Endodermal cell (in vitro differentiated cells): ENCODE measurements around the gene C1orf21. TPM values are rescaled to one million over a fixed set of nuclear protein-coding genes. Genes with fewer than 3 reads are reported as not detected.

Experiments used
- DNase-seq: peaks from one replicate; pipeline ENCODE4 v3.0.0-alpha.2; 2017
- H3K27ac ChIP-seq: 2 replicates; pipeline ENCODE4 v1.5.1; 2013; ENCODE audit warnings: mild to moderate bottlenecking, low read depth, low read length, moderate library complexity
- H3K27me3 ChIP-seq: 2 replicates; pipeline ENCODE4 v1.6.1; 2013; ENCODE audit warnings: mild to moderate bottlenecking, low read length, moderate library complexity; ENCODE audit not compliant: insufficient read depth, control insufficient read depth, poor library complexity, severe bottlenecking
- H3K36me3 ChIP-seq: 2 replicates; pipeline ENCODE4 v1.7.0; 2013; ENCODE audit warnings: mild to moderate bottlenecking, low read length, moderate library complexity; ENCODE audit not compliant: control insufficient read depth, insufficient read depth
- H3K4me1 ChIP-seq: one replicate; pipeline ENCODE4 v1.7.0; 2013; ENCODE audit warnings: low read length; ENCODE audit not compliant: control insufficient read depth, insufficient read depth
- H3K4me3 ChIP-seq: 2 replicates; pipeline ENCODE4 v1.5.1; 2013; ENCODE audit warnings: mild to moderate bottlenecking, low read length, moderate library complexity
- H3K9ac ChIP-seq: 2 replicates; pipeline ENCODE4 v1.6.1; 2013; ENCODE audit warnings: mild to moderate bottlenecking, low read length, moderate library complexity; ENCODE audit not compliant: poor library complexity, severe bottlenecking; ENCODE audit errors: extremely low read depth
- H3K9me3 ChIP-seq: 2 replicates; pipeline ENCODE4 v1.6.1; 2013; ENCODE audit warnings: mild to moderate bottlenecking, low read length, moderate library complexity; ENCODE audit not compliant: control insufficient read depth
- H3K27ac Mint-ChIP-seq: 2 replicates; pipeline ENCODE4 v1.8.0; 2020; ENCODE audit warnings: mixed read lengths
- H3K27me3 Mint-ChIP-seq: 2 replicates; pipeline ENCODE4 v1.8.0; 2021; ENCODE audit warnings: mild to moderate bottlenecking, mixed read lengths; ENCODE audit not compliant: insufficient read depth
- H3K36me3 Mint-ChIP-seq: 2 replicates; pipeline ENCODE4 v1.8.0; 2020; ENCODE audit warnings: low read depth, mixed read lengths
- H3K4me1 Mint-ChIP-seq: 2 replicates; pipeline ENCODE4 v1.8.0; 2020; ENCODE audit warnings: mixed read lengths
- H3K4me3 Mint-ChIP-seq: 2 replicates; pipeline ENCODE4 v1.8.0; 2020; ENCODE audit warnings: mild to moderate bottlenecking, moderate library complexity, mixed read lengths
- H3K9me3 Mint-ChIP-seq: 2 replicates; pipeline ENCODE4 v1.8.0; 2020; ENCODE audit warnings: mild to moderate bottlenecking, mixed read lengths
- WGBS, 2 experiments: methylation state at CpG; one replicate each; pipeline versions ENCODE4 v1.1.5 to v1.1.7; 2013; ENCODE audit warnings: missing lambda C conversion rate in 2 of 2, mixed read lengths in 1 of 2; ENCODE audit not compliant: insufficient coverage in 1 of 2, insufficient read length in 1 of 2; 5-methylcytosine and 5-hydroxymethylcytosine counted together
- total RNA-seq, 2 donors: library from RNA; stranded (reverse); fragmentation: NEBNext Ultra II Directional in 1 of 2; extraction: Animal tissue kit (Norgen Biotek cat#: 25700) in 1 of 2; gene quantifications; 2 replicates in 1 of 2; 3 replicates in 1 of 2; pipeline ENCODE4 v1.2.1, GENCODE V29; 2021
- TF ChIP-seq, protein P1 (sequence below): fragments of 200-600 bp; sonication (generic); conservative IDR thresholded peaks from 2 replicates; pipeline ENCODE4 v1.5.0; 2021; ENCODE audit warnings: antibody characterized with exemption, mild to moderate bottlenecking

C1orf21 gene
- total RNA-seq, 2 donors from 2014 or later, result 9.1 to 10.2 TPM

DNA sequence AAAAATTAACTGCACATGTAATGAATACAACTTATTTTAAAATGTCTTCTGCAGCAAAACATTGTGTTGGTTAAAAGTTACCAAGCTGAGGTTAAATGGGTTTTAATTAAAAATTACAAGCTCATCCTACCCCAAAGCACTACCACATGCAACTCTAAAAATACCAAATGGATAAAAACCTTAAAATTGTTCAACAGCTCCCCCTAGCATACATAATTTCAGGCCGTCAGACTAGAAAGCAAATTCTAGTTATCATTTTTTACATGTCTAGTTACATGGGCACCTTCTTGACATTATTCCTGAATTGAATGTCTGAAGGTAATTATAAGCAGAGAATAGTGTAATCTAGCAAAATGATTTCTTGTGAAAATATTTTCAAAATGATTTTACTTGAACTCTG is 176.5 kb downstream of the C1orf21 start:
- H3K27ac ChIP-seq, result no peak overlapping the region
- H3K4me1 ChIP-seq, result peaks cover 22% of the 10 kb centered on the region
- no peak overlapping the region for H3K27ac Mint-ChIP-seq
- WGBS, 2 experiments, result 84% methylated on average over 1 of the region's 1 CpG; no CpG with 5 or more reads in 1 of the 2 experiments
- H3K36me3 Mint-ChIP-seq, result no peaks in the 10 kb centered on the region
- DNase-seq, result no peak
- H3K9me3 Mint-ChIP-seq, result no peaks in the 10 kb centered on the region
- H3K36me3 ChIP-seq, result no peaks in the 10 kb centered on the region
- H3K27me3 Mint-ChIP-seq, result peaks cover 3% of the 10 kb centered on the region
- peaks cover 32% of the 10 kb centered on the region for H3K4me1 Mint-ChIP-seq
- H3K27me3 ChIP-seq, result no peaks in the 10 kb centered on the region
- no peak overlapping the region for H3K4me3 Mint-ChIP-seq
- H3K4me3 ChIP-seq, result no peak overlapping the region
- TF ChIP-seq, protein P1, sequence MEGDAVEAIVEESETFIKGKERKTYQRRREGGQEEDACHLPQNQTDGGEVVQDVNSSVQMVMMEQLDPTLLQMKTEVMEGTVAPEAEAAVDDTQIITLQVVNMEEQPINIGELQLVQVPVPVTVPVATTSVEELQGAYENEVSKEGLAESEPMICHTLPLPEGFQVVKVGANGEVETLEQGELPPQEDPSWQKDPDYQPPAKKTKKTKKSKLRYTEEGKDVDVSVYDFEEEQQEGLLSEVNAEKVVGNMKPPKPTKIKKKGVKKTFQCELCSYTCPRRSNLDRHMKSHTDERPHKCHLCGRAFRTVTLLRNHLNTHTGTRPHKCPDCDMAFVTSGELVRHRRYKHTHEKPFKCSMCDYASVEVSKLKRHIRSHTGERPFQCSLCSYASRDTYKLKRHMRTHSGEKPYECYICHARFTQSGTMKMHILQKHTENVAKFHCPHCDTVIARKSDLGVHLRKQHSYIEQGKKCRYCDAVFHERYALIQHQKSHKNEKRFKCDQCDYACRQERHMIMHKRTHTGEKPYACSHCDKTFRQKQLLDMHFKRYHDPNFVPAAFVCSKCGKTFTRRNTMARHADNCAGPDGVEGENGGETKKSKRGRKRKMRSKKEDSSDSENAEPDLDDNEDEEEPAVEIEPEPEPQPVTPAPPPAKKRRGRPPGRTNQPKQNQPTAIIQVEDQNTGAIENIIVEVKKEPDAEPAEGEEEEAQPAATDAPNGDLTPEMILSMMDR, result peak; percentile 63
- H3K9me3 ChIP-seq, result no peaks in the 10 kb centered on the region
- H3K9ac ChIP-seq, result no peak overlapping the region

DNA sequence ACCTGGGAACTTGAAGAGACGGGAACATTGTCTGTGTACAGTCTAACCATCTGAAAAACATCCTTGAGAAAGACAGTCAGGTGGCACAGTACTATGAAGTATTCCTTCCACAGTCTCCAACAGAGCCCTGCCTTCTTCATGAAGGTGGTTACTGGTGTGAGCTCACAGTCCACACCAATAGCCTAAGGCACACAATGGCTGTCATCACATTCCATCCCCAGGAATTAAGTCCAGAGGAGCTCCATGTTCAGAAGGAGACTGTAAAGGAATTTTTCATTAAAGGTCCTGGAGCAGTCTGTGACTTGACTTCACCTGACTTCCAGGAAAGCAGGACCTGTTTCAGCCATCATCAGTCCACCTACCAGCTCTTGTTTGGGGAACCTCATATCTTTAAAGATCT is 180.2 kb downstream of the C1orf21 start:
- no peaks in the 10 kb centered on the region for H3K9me3 Mint-ChIP-seq
- no peaks in the 10 kb centered on the region for H3K36me3 Mint-ChIP-seq
- Histone ChIP-seq H3K9ac (peak overlapping the region; percentile 2), H3K27ac (no peak overlapping the region), H3K9me3 (no peaks in the 10 kb centered on the region), H3K4me1 (peaks cover 22% of the 10 kb centered on the region), H3K36me3 (no peaks in the 10 kb centered on the region), H3K27me3 (no peaks in the 10 kb centered on the region), H3K4me3 (no peak overlapping the region)
- TF ChIP-seq, protein P1, result no peak
- H3K27ac Mint-ChIP-seq, result peak overlapping the region; percentile 94
- no peak overlapping the region for H3K4me3 Mint-ChIP-seq
- H3K4me1 Mint-ChIP-seq, result peaks cover 33% of the 10 kb centered on the region
- no peak for DNase-seq
- no peaks in the 10 kb centered on the region for H3K27me3 Mint-ChIP-seq
- WGBS, 2 experiments, result 93 to 100% methylated on average over 1 of the region's 1 CpG

DNA sequence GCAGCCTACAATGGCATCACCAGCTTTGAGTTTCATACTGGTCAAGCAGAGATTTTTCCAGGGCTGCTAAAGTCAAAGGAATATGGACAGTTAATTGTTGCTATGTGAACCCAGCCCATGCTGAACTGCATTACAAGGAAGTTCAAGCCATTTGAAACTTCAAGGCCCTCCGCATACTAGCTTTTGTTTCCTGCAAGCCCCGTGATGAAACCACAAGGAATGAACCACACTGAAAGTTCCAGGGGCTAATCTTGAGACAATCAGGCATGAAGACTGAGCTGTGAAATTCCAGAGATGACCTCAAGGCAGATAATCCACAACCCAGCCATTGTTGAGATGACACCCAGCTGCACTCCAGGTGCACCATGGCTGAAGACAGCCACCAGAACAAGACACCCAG is 180.8 kb downstream of the C1orf21 start:
- H3K27ac Mint-ChIP-seq, result peak overlapping the region; percentile 94
- Histone ChIP-seq H3K9ac (peak overlapping the region; percentile 2), H3K4me1 (peaks cover 22% of the 10 kb centered on the region), H3K27me3 (no peaks in the 10 kb centered on the region), H3K27ac (no peak overlapping the region), H3K4me3 (no peak overlapping the region), H3K36me3 (no peaks in the 10 kb centered on the region), H3K9me3 (no peaks in the 10 kb centered on the region)
- DNase-seq, result peak; percentile 75
- WGBS, 2 experiments, result 43 to 55% methylated on average over 2 of the region's 2 CpGs
- TF ChIP-seq, protein P1, result no peak
- peaks cover 30% of the 10 kb centered on the region for H3K4me1 Mint-ChIP-seq
- no peak overlapping the region for H3K4me3 Mint-ChIP-seq
- no peaks in the 10 kb centered on the region for H3K36me3 Mint-ChIP-seq
- no peaks in the 10 kb centered on the region for H3K27me3 Mint-ChIP-seq
- H3K9me3 Mint-ChIP-seq, result no peaks in the 10 kb centered on the region
